ENCODE data around the gene AFAP1. TPM values are rescaled to one million over a fixed set of nuclear protein-coding genes. Genes with fewer than 3 reads are reported as not detected.

The AFAP1 gene
- total RNA-seq, 5 donors from 2014 or later (not counting 1 experiment from before 2014, with no cell fraction given), result 4.8 to 34.8 (median 20.3) TPM

- DNase-seq (no peak), ATAC-seq (replicated peaks in 1 of 4) (no peak)
- H3K4me1 Mint-ChIP-seq, result peaks cover 12 to 25% (median 24%) of the 10 kb centered on the region in 3 donors
- no peaks in the 10 kb centered on the region for H3K27me3 Mint-ChIP-seq
- H3K9me3 Mint-ChIP-seq, result no peaks in the 10 kb centered on the region
- Histone ChIP-seq H3K4me3 (ENCODE audit: control insufficient read depth in 1 of 2, extremely low read depth in 1 of 2, low read length in 1 of 2) (no peak overlapping the region), H3K36me3 (ENCODE audit: control insufficient read depth in 2 of 2, extremely low read depth in 1 of 2, insufficient read depth in 1 of 2, low read length in 1 of 2) (peaks cover 0 to 23% of the 10 kb centered on the region in 2 donors), H3K4me1 (ENCODE audit: control insufficient read depth in 1 of 2, extremely low read depth in 1 of 2, insufficient read depth in 2 of 2, low read length in 2 of 2) (peaks cover 10 to 33% of the 10 kb centered on the region in 2 experiments), H3K9me3 (no peaks in the 10 kb centered on the region), H3K27ac (ENCODE audit: low read length) (no peak overlapping the region), H3K27me3 (replicated peaks in 1 of 2; ENCODE audit: control insufficient read depth in 2 of 2, extremely low read depth in 1 of 2, insufficient read depth in 2 of 2, low read length in 1 of 2) (no peaks in the 10 kb centered on the region)
- no peak overlapping the region for H3K4me3 Mint-ChIP-seq
- WGBS (ENCODE audit: insufficient coverage), result 88% methylated on average over 8 of the region's 10 CpGs
- ChIA-PET POLR2A (no interaction called here), CTCF (no interaction called here)
- H3K27ac Mint-ChIP-seq, result no peak overlapping the region
- H3K36me3 Mint-ChIP-seq, result peaks cover 20% of the 10 kb centered on the region
Measured at GRCh38 chr4:7763788-7764187, 175.9 kb downstream of the AFAP1 start.

GRCh38 chr4:7763106-7763505, 176.6 kb downstream of the AFAP1 start:
- Histone ChIP-seq H3K9me3 (no peaks in the 10 kb centered on the region), H3K4me3 (ENCODE audit: control insufficient read depth in 1 of 2, extremely low read depth in 1 of 2, low read length in 1 of 2) (no peak overlapping the region), H3K27me3 (replicated peaks in 1 of 2; ENCODE audit: control insufficient read depth in 2 of 2, extremely low read depth in 1 of 2, insufficient read depth in 2 of 2, low read length in 1 of 2) (no peaks in the 10 kb centered on the region), H3K4me1 (ENCODE audit: control insufficient read depth in 1 of 2, extremely low read depth in 1 of 2, insufficient read depth in 2 of 2, low read length in 2 of 2) (peaks cover 16 to 39% of the 10 kb centered on the region in 2 experiments), H3K36me3 (ENCODE audit: control insufficient read depth in 2 of 2, extremely low read depth in 1 of 2, insufficient read depth in 1 of 2, low read length in 1 of 2) (peaks cover 0 to 17% of the 10 kb centered on the region in 2 donors), H3K27ac (ENCODE audit: low read length) (no peak overlapping the region)
- DNase-seq (no peak), ATAC-seq (replicated peaks in 1 of 4) (no peak)
- no peaks in the 10 kb centered on the region for H3K27me3 Mint-ChIP-seq
- no peak overlapping the region for H3K4me3 Mint-ChIP-seq
- POLR2A ChIA-PET, result no interaction called here
- no peaks in the 10 kb centered on the region for H3K9me3 Mint-ChIP-seq
- H3K36me3 Mint-ChIP-seq, result peaks cover 15% of the 10 kb centered on the region
- WGBS (ENCODE audit: insufficient coverage), result 90% methylated on average over 13 of the region's 16 CpGs
- peaks cover 12 to 31% (median 30%) of the 10 kb centered on the region in 3 donors for H3K4me1 Mint-ChIP-seq
- no peak overlapping the region for H3K27ac Mint-ChIP-seq
- CTCF ChIA-PET, result interaction anchor here in 1 of 2 donors (0.6 kb wide), 1 partner anchor 1175 kb away, joined by 13 read pairs; no protein-coding TSS in a partner anchor

- no peak for DNase-seq
- Mint-ChIP-seq H3K4me1 (peaks cover 12 to 37% (median 35%) of the 10 kb centered on the region in 3 donors), H3K9me3 (no peaks in the 10 kb centered on the region), H3K27ac (peak overlapping the region; percentile 87), H3K27me3 (no peaks in the 10 kb centered on the region), H3K36me3 (peaks cover 15% of the 10 kb centered on the region), H3K4me3 (no peak overlapping the region)
- no peak for ATAC-seq (replicated peaks in 1 of 4)
- H3K4me1 ChIP-seq (ENCODE audit: control insufficient read depth in 1 of 2, extremely low read depth in 1 of 2, insufficient read depth in 2 of 2, low read length in 2 of 2), result peaks cover 19 to 44% of the 10 kb centered on the region in 2 experiments
- WGBS (ENCODE audit: insufficient coverage), result 86% methylated on average over 8 of the region's 15 CpGs
- H3K36me3 ChIP-seq (ENCODE audit: control insufficient read depth in 2 of 2, extremely low read depth in 1 of 2, insufficient read depth in 1 of 2, low read length in 1 of 2), result peaks cover 0 to 13% of the 10 kb centered on the region in 2 donors
- H3K4me3 ChIP-seq (ENCODE audit: control insufficient read depth in 1 of 2, extremely low read depth in 1 of 2, low read length in 1 of 2), result no peak overlapping the region
- CTCF ChIA-PET, result no interaction called here
- POLR2A ChIA-PET, result no interaction called here
- H3K27me3 ChIP-seq (replicated peaks in 1 of 2; ENCODE audit: control insufficient read depth in 2 of 2, extremely low read depth in 1 of 2, insufficient read depth in 2 of 2, low read length in 1 of 2), result no peaks in the 10 kb centered on the region
- H3K27ac ChIP-seq (ENCODE audit: low read length), result no peak overlapping the region
- no peaks in the 10 kb centered on the region for H3K9me3 ChIP-seq
Measured at GRCh38 chr4:7762376-7763030, 177.2 kb downstream of the AFAP1 start.

GRCh38 chr4:7761720-7762119, 177.9 kb downstream of the AFAP1 start:
- WGBS (ENCODE audit: insufficient coverage), result 44% methylated on average over 9 of the region's 12 CpGs
- H3K36me3 ChIP-seq (ENCODE audit: control insufficient read depth in 2 of 2, extremely low read depth in 1 of 2, insufficient read depth in 1 of 2, low read length in 1 of 2), result peaks cover 0 to 7% of the 10 kb centered on the region in 2 donors
- ChIA-PET POLR2A (no interaction called here), CTCF (interaction anchor here in 1 of 2 donors (0.6 kb wide), 1 partner anchor 835 kb away, joined by 4 read pairs; no protein-coding TSS in a partner anchor)
- no peaks in the 10 kb centered on the region for H3K9me3 Mint-ChIP-seq
- H3K27ac Mint-ChIP-seq, result peak overlapping the region; percentile 87
- H3K27me3 ChIP-seq (replicated peaks in 1 of 2; ENCODE audit: control insufficient read depth in 2 of 2, extremely low read depth in 1 of 2, insufficient read depth in 2 of 2, low read length in 1 of 2), result no peaks in the 10 kb centered on the region
- peaks cover 15% of the 10 kb centered on the region for H3K36me3 Mint-ChIP-seq
- H3K4me3 ChIP-seq (ENCODE audit: control insufficient read depth in 1 of 2, extremely low read depth in 1 of 2, low read length in 1 of 2), result no peak overlapping the region
- ATAC-seq (replicated peaks in 1 of 4) (peak; percentile 38 to 57 (median 50)), DNase-seq (peak in 31 of 35 experiments; percentile 9 to 68 (median 31))
- no peaks in the 10 kb centered on the region for H3K27me3 Mint-ChIP-seq
- peak overlapping the region in 1 of 3 donors; percentile 9 for H3K4me3 Mint-ChIP-seq
- H3K4me1 ChIP-seq (ENCODE audit: control insufficient read depth in 1 of 2, extremely low read depth in 1 of 2, insufficient read depth in 2 of 2, low read length in 2 of 2), result peaks cover 19 to 49% of the 10 kb centered on the region in 2 experiments
- H3K27ac ChIP-seq (ENCODE audit: low read length), result no peak overlapping the region
- H3K4me1 Mint-ChIP-seq, result peaks cover 12 to 39% (median 35%) of the 10 kb centered on the region in 3 donors
- H3K9me3 ChIP-seq, result no peaks in the 10 kb centered on the region

GRCh38 chr4:7761312-7761711, 178.3 kb downstream of the AFAP1 start:
- ATAC-seq (replicated peaks in 1 of 4) (no peak), DNase-seq (no peak)
- POLR2A ChIA-PET, result no interaction called here
- Histone ChIP-seq H3K9me3 (no peaks in the 10 kb centered on the region), H3K27me3 (replicated peaks in 1 of 2; ENCODE audit: control insufficient read depth in 2 of 2, extremely low read depth in 1 of 2, insufficient read depth in 2 of 2, low read length in 1 of 2) (no peaks in the 10 kb centered on the region), H3K4me1 (ENCODE audit: control insufficient read depth in 1 of 2, extremely low read depth in 1 of 2, insufficient read depth in 2 of 2, low read length in 2 of 2) (peaks cover 19 to 49% of the 10 kb centered on the region in 2 experiments), H3K36me3 (ENCODE audit: control insufficient read depth in 2 of 2, extremely low read depth in 1 of 2, insufficient read depth in 1 of 2, low read length in 1 of 2) (peaks cover 0 to 7% of the 10 kb centered on the region in 2 donors), H3K27ac (ENCODE audit: low read length) (no peak overlapping the region), H3K4me3 (ENCODE audit: control insufficient read depth in 1 of 2, extremely low read depth in 1 of 2, low read length in 1 of 2) (no peak overlapping the region)
- WGBS (ENCODE audit: insufficient coverage), result 87% methylated on average over 10 of the region's 11 CpGs
- H3K9me3 Mint-ChIP-seq, result no peaks in the 10 kb centered on the region
- CTCF ChIA-PET, result interaction anchor here in 1 of 2 donors (0.6 kb wide), 1 partner anchor 834 kb away, joined by 4 read pairs; no protein-coding TSS in a partner anchor
- peak overlapping the region; percentile 87 for H3K27ac Mint-ChIP-seq
- peak overlapping the region in 1 of 3 donors; percentile 9 for H3K4me3 Mint-ChIP-seq
- H3K36me3 Mint-ChIP-seq, result peaks cover 15% of the 10 kb centered on the region
- H3K4me1 Mint-ChIP-seq, result peaks cover 12 to 39% (median 35%) of the 10 kb centered on the region in 3 donors
- H3K27me3 Mint-ChIP-seq, result no peaks in the 10 kb centered on the region

GRCh38 chr4:7760706-7761105, 179.0 kb downstream of the AFAP1 start:
- CTCF ChIA-PET, result no interaction called here
- H3K27ac Mint-ChIP-seq, result peak overlapping the region; percentile 95 to 97

More at GRCh38 chr4:7760706-7761105, 179.0 kb downstream of the AFAP1 start:
- Mint-ChIP-seq H3K4me3 (no peak overlapping the region), H3K36me3 (peaks cover 13% of the 10 kb centered on the region), H3K27me3 (no peaks in the 10 kb centered on the region), H3K4me1 (peaks cover 12 to 39% (median 35%) of the 10 kb centered on the region in 3 donors), H3K9me3 (no peaks in the 10 kb centered on the region)
- DNase-seq (no peak), ATAC-seq (replicated peaks in 1 of 4) (no peak)
- Histone ChIP-seq H3K4me3 (ENCODE audit: control insufficient read depth in 1 of 2, extremely low read depth in 1 of 2, low read length in 1 of 2) (no peak overlapping the region), H3K27me3 (replicated peaks in 1 of 2; ENCODE audit: control insufficient read depth in 2 of 2, extremely low read depth in 1 of 2, insufficient read depth in 2 of 2, low read length in 1 of 2) (no peaks in the 10 kb centered on the region), H3K36me3 (ENCODE audit: control insufficient read depth in 2 of 2, extremely low read depth in 1 of 2, insufficient read depth in 1 of 2, low read length in 1 of 2) (peaks cover 0 to 7% of the 10 kb centered on the region in 2 donors), H3K27ac (ENCODE audit: low read length) (peak overlapping the region; percentile 87), H3K9me3 (no peaks in the 10 kb centered on the region), H3K4me1 (ENCODE audit: control insufficient read depth in 1 of 2, extremely low read depth in 1 of 2, insufficient read depth in 2 of 2, low read length in 2 of 2) (peaks cover 19 to 49% of the 10 kb centered on the region in 2 experiments)
- 87% methylated on average over 11 of the region's 16 CpGs for WGBS (ENCODE audit: insufficient coverage)
- POLR2A ChIA-PET, result no interaction called here
